ENCODE data around the gene ADAMTS3.
A peak's percentile ranks its signal among the peaks of the same experiment; 100 is the strongest.

ADAMTS3 gene

GRCh38 chr4:72318421-72319170, 250.4 kb downstream of the ADAMTS3 start:
- no peak for DNase-seq
- in situ Hi-C loops (cut with MboI; ENCODE audit: low pct_unique_long_range_greater_than_20kb, low sequenced_read_pairs) = loop anchor here (25.0 kb wide), 1 partner anchor 694 kb away; no protein-coding TSS in a partner anchor

- in situ Hi-C loops (cut with MboI; ENCODE audit: low pct_unique_long_range_greater_than_20kb, low sequenced_read_pairs) = loop anchor here (25.0 kb wide), 1 partner anchor 697 kb away; no protein-coding TSS in a partner anchor
Measured at GRCh38 chr4:72314869-72315268, 254.2 kb downstream of the ADAMTS3 start.

GRCh38 chr4:72313121-72313520, 255.9 kb downstream of the ADAMTS3 start:
- no peak for DNase-seq
- in situ Hi-C loops (cut with MboI; ENCODE audit: low pct_unique_long_range_greater_than_20kb, low sequenced_read_pairs) = loop anchor here (25.0 kb wide), 1 partner anchor 699 kb away; no protein-coding TSS in a partner anchor

More at GRCh38 chr4:72314869-72315268, 254.2 kb downstream of the ADAMTS3 start:
- no peak for DNase-seq

GRCh38 chr4:72312032-72312650, 256.9 kb downstream of the ADAMTS3 start:
- no peak for DNase-seq
- in situ Hi-C loops (cut with MboI; ENCODE audit: low pct_unique_long_range_greater_than_20kb, low sequenced_read_pairs) = loop anchor here (25.0 kb wide), 1 partner anchor 700 kb away; no protein-coding TSS in a partner anchor

- in situ Hi-C loops (cut with MboI; ENCODE audit: low pct_unique_long_range_greater_than_20kb, low sequenced_read_pairs) = loop anchor here (25.0 kb wide), 1 partner anchor 701 kb away; no protein-coding TSS in a partner anchor
- no peak for DNase-seq
Measured at GRCh38 chr4:72311291-72311690, 257.7 kb downstream of the ADAMTS3 start.

GRCh38 chr4:72305620-72306019, 263.4 kb downstream of the ADAMTS3 start:
- in situ Hi-C loops (cut with MboI; ENCODE audit: low pct_unique_long_range_greater_than_20kb, low sequenced_read_pairs) = loop anchor here (25.0 kb wide), 1 partner anchor 707 kb away; no protein-coding TSS in a partner anchor
- DNase-seq = no peak

- in situ Hi-C loops (cut with MboI; ENCODE audit: low pct_unique_long_range_greater_than_20kb, low sequenced_read_pairs) = loop anchor here (25.0 kb wide), 1 partner anchor 707 kb away; no protein-coding TSS in a partner anchor
- DNase-seq = no peak
Measured at GRCh38 chr4:72305080-72305479, 263.9 kb downstream of the ADAMTS3 start.

GRCh38 chr4:72302981-72303704, 265.9 kb downstream of the ADAMTS3 start:
- in situ Hi-C loops (cut with MboI; ENCODE audit: low pct_unique_long_range_greater_than_20kb, low sequenced_read_pairs) = loop anchor here (25.0 kb wide), 1 partner anchor 709 kb away; no protein-coding TSS in a partner anchor
- peak; percentile 77 for DNase-seq

GRCh38 chr4:72301759-72302158, 267.3 kb downstream of the ADAMTS3 start:
- in situ Hi-C loops (cut with MboI; ENCODE audit: low pct_unique_long_range_greater_than_20kb, low sequenced_read_pairs) = loop anchor here (25.0 kb wide), 1 partner anchor 711 kb away; no protein-coding TSS in a partner anchor

GRCh38 chr4:72300126-72300525, 268.9 kb downstream of the ADAMTS3 start:
- in situ Hi-C loops (cut with MboI; ENCODE audit: low pct_unique_long_range_greater_than_20kb, low sequenced_read_pairs) = loop anchor here (25.0 kb wide), 1 partner anchor 712 kb away; no protein-coding TSS in a partner anchor
- DNase-seq = no peak

More at GRCh38 chr4:72301759-72302158, 267.3 kb downstream of the ADAMTS3 start:
- DNase-seq = no peak

- DNase-seq = peak; percentile 63
- in situ Hi-C loops (cut with MboI; ENCODE audit: low pct_unique_long_range_greater_than_20kb, low sequenced_read_pairs) = loop anchor here (25.0 kb wide), 1 partner anchor 559 kb away; no protein-coding TSS in a partner anchor
Measured at GRCh38 chr4:72295966-72296557, 273.0 kb downstream of the ADAMTS3 start.

- no peak for DNase-seq
- in situ Hi-C loops (cut with MboI; ENCODE audit: low pct_unique_long_range_greater_than_20kb, low sequenced_read_pairs) = loop anchor here (25.0 kb wide), 1 partner anchor 553 kb away; no protein-coding TSS in a partner anchor
Measured at GRCh38 chr4:72290737-72291136, 278.3 kb downstream of the ADAMTS3 start.

- in situ Hi-C loops (cut with MboI; ENCODE audit: low pct_unique_long_range_greater_than_20kb, low sequenced_read_pairs) = loop anchor here (25.0 kb wide), 1 partner anchor 550 kb away; no protein-coding TSS in a partner anchor
- DNase-seq = no peak
Measured at GRCh38 chr4:72286910-72287309, 282.1 kb downstream of the ADAMTS3 start.

- in situ Hi-C loops (cut with MboI; ENCODE audit: low pct_unique_long_range_greater_than_20kb, low sequenced_read_pairs) = loop anchor here (25.0 kb wide), 1 partner anchor 549 kb away; no protein-coding TSS in a partner anchor
- DNase-seq = peak; percentile 8
Measured at GRCh38 chr4:72286185-72286584, 282.8 kb downstream of the ADAMTS3 start.

- no peak for DNase-seq
- in situ Hi-C loops (cut with MboI; ENCODE audit: low pct_unique_long_range_greater_than_20kb, low sequenced_read_pairs) = loop anchor here (25.0 kb wide), 1 partner anchor 546 kb away; no protein-coding TSS in a partner anchor
Measured at GRCh38 chr4:72283357-72283756, 285.7 kb downstream of the ADAMTS3 start.

GRCh38 chr4:72280252-72280651, 288.8 kb downstream of the ADAMTS3 start:
- no peak for DNase-seq
- in situ Hi-C loops (cut with MboI; ENCODE audit: low pct_unique_long_range_greater_than_20kb, low sequenced_read_pairs) = loop anchor here (25.0 kb wide), 1 partner anchor 543 kb away; no protein-coding TSS in a partner anchor

GRCh38 chr4:72275381-72275780, 293.6 kb downstream of the ADAMTS3 start:
- in situ Hi-C loops (cut with MboI; ENCODE audit: low pct_unique_long_range_greater_than_20kb, low sequenced_read_pairs) = loop anchor here (25.0 kb wide), 1 partner anchor 538 kb away; no protein-coding TSS in a partner anchor
- no peak for DNase-seq

GRCh38 chr4:72274251-72274650, 294.8 kb downstream of the ADAMTS3 start:
- in situ Hi-C loops (cut with MboI; ENCODE audit: low pct_unique_long_range_greater_than_20kb, low sequenced_read_pairs) = no loop called here
- no peak for DNase-seq
